Cardiac muscle cell (in vitro differentiated cells and primary cell): Measurements from ENCODE around the gene CDKN1B. TPM values are rescaled to one million over a fixed set of nuclear protein-coding genes. Genes with fewer than 3 reads are reported as not detected.
A peak's percentile ranks its signal among the peaks of the same experiment; 100 is the strongest.

ENCODE experiments used
- DNase-seq, 2 donors: peaks; one replicate each; pipeline versions ENCODE4 v3.0.0 to v3.0.0-alpha.2; 2010 to 2017; ENCODE audit warnings: low read depth in 1 of 2, low spot score in 1 of 2
- H3K27ac ChIP-seq: fragments of 200-600 bp; sonication (generic); 2 replicates; pipeline ENCODE4 v1.5.1; 2016
- H3K27me3 ChIP-seq: fragments of 200-600 bp; sonication (generic); 2 replicates; pipeline ENCODE4 v1.6.0; 2016; ENCODE audit warnings: control low read depth
- H3K36me3 ChIP-seq: fragments of 200-600 bp; sonication (generic); 2 replicates; pipeline ENCODE4 v1.5.1; 2016; ENCODE audit warnings: control low read depth
- H3K4me1 ChIP-seq: fragments of 200-600 bp; sonication (generic); 2 replicates; pipeline ENCODE4 v1.8.1; 2017; ENCODE audit warnings: low read depth, mild to moderate bottlenecking, mixed run types
- H3K4me3 ChIP-seq: fragments of 200-600 bp; sonication (generic); 2 replicates; pipeline ENCODE4 v1.5.1; 2016; ENCODE audit warnings: mild to moderate bottlenecking
- H3K9me3 ChIP-seq: fragments of 200-600 bp; sonication (generic); 2 replicates; pipeline ENCODE4 v1.5.1; 2017; ENCODE audit warnings: low read depth, mild to moderate bottlenecking, control low read depth
- CTCF ChIP-seq: IDR thresholded peaks from 2 replicates; pipeline ENCODE4 v1.5.1; 2012; ENCODE audit warnings: low read depth, mild to moderate bottlenecking, low read length
- polyA plus RNA-seq: library from polyadenylated mRNA; unstranded; fragments of >200 nt; fragmentation: Nextera tagmentation; extraction: Ambion mirVana; gene quantifications from 2 replicates; pipeline ENCODE4 v1.2.1, GENCODE V29; 2016
- total RNA-seq: library from RNA; depleted of rRNA; stranded (reverse); fragments of >200 nt; gene quantifications from 2 replicates; pipeline ENCODE4 v1.2.3, GENCODE V29; 2016

The CDKN1B gene
- total and polyA plus RNA-seq, 2 experiments from 2014 or later = 5.8 to 90.4 TPM

GRCh38 chr12:12701457-12701856 is 15.7 kb upstream of the CDKN1B start:
- Histone ChIP-seq H3K27ac (no peak overlapping the region), H3K4me1 (peaks cover 2% of the 10 kb centered on the region)
- DNase-seq = no peak

GRCh38 chr12:12704593-12705230 is 12.5 kb upstream of the CDKN1B start:
- TF ChIP-seq CTCF = peak; percentile 99

More at GRCh38 chr12:12701457-12701856, 15.7 kb upstream of the CDKN1B start:
- Histone ChIP-seq H3K9me3 (no peaks in the 10 kb centered on the region), H3K36me3 (no peaks in the 10 kb centered on the region), H3K4me3 (no peak overlapping the region), H3K27me3 (no peaks in the 10 kb centered on the region)
- no peak for TF ChIP-seq CTCF

GRCh38 chr12:12705838-12706520 is 11.2 kb upstream of the CDKN1B start:
- H3K9me3 ChIP-seq = no peaks in the 10 kb centered on the region
- no peaks in the 10 kb centered on the region for H3K36me3 ChIP-seq
- TF ChIP-seq CTCF = no peak
- H3K4me3 ChIP-seq = no peak overlapping the region
- H3K27ac ChIP-seq = no peak overlapping the region
- no peaks in the 10 kb centered on the region for H3K27me3 ChIP-seq
- DNase-seq = no peak
- peaks cover 2% of the 10 kb centered on the region for H3K4me1 ChIP-seq

More at GRCh38 chr12:12704593-12705230, 12.5 kb upstream of the CDKN1B start:
- Histone ChIP-seq H3K4me3 (no peak overlapping the region), H3K9me3 (no peaks in the 10 kb centered on the region), H3K36me3 (no peaks in the 10 kb centered on the region), H3K4me1 (peaks cover 2% of the 10 kb centered on the region), H3K27ac (no peak overlapping the region), H3K27me3 (no peaks in the 10 kb centered on the region)
- DNase-seq = peak; percentile 90 to 96

GRCh38 chr12:12713932-12714275 is 3.3 kb upstream of the CDKN1B start:
- H3K27me3 ChIP-seq = no peaks in the 10 kb centered on the region
- peak overlapping the region; percentile 10 for H3K27ac ChIP-seq
- TF ChIP-seq CTCF = no peak
- no peak overlapping the region for H3K4me3 ChIP-seq
- no peaks in the 10 kb centered on the region for H3K9me3 ChIP-seq
- H3K36me3 ChIP-seq = peaks cover 1% of the 10 kb centered on the region
- H3K4me1 ChIP-seq = peaks cover 29% of the 10 kb centered on the region
- DNase-seq = no peak

- Histone ChIP-seq H3K27ac (peak overlapping the region; percentile 10), H3K36me3 (peaks cover 7% of the 10 kb centered on the region), H3K27me3 (no peaks in the 10 kb centered on the region), H3K4me1 (peaks cover 33% of the 10 kb centered on the region), H3K4me3 (no peak overlapping the region), H3K9me3 (no peaks in the 10 kb centered on the region)
- DNase-seq = no peak
- peak; percentile 27 for TF ChIP-seq CTCF
Measured at GRCh38 chr12:12714276-12715021, 2.7 kb upstream of the CDKN1B start.
